HG02852 (cell line): ENCODE measurements around the gene CAST.
"Not testable (repeated sequence)": the region's sequence is repeated elsewhere in the genome, so short reads cannot be mapped to it uniquely, and the experiment has no call there.

Experiments used
- ATAC-seq: cut with Tn5 transposase; IDR thresholded peaks from one replicate; pipeline ENCODE4 v1.9.1; 2021; ENCODE audit warnings: mild to moderate bottlenecking, moderate library complexity; ENCODE audit not compliant: unreplicated experiment

Gene CAST

DNA sequence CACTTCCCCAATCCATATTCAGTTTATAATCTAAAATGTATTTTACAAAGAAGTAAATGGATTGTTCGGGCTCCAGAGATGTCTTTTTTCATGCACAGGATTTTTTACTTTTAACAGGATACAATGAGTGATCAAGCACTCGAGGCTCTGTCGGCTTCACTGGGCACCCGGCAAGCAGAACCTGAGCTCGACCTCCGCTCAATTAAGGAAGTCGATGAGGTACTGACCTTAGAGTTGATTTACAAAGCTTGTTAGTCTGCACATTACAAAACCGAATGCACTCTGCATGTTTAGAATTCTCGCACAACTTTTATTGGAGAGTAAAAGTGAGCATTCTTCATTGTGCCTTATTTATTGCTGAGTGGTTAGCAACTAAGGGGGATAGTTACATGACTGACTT is 80.4 kb downstream of the CAST start:
- no peak for ATAC-seq

DNA sequence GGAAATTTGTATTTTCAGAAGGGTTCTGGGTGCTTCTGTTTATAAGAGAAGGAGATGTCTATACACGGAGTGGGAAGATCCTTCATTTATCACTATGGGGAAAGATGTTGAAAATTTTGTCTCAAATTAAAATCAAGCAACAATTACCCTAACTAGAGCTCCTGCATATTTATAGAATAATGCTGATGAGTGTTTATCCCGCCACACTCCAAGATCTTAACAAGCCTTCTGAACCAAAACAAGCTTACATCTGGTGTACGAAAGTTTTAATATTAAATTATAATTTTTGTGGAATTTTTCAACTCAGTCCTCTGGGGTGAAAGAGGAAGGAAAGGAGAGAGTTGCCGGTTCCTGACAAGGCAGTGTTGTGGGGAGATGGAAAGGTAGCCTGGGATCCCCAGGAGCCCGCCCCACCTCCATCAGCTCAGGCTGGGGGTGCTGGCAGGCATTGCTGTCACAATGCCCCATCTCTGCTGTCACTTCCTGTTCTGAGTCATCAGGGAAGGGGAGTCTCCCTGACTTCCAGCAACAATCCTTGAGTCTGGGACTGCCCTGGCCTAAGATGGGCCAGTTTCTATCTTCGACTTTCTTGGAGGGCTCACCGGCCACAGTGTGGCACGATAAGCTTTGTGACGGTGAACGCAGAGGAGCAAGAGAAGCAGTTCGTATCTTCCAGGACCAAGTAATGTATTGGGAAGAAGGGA is 81.0 kb downstream of the CAST start:
- no peak for ATAC-seq

DNA sequence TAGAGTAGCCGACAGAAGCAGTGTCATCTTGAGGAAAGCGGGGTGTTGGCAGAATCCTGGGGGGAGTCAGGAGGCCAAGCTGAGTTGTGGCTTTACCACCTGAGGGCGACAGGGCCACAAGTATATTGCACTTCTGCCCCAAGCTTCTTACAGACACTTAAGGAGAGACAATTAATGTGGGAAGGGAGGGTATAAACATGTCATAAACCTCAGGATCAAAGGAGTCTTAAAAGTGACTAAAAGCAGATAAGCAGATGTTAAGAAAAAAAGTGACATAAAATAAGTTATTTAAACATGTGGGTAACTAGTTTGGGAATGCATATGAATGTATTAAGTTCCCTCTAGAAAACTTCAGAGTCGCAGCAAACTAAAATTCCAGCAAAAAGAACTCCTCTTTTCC is 81.6 kb downstream of the CAST start:
- no peak for ATAC-seq

DNA sequence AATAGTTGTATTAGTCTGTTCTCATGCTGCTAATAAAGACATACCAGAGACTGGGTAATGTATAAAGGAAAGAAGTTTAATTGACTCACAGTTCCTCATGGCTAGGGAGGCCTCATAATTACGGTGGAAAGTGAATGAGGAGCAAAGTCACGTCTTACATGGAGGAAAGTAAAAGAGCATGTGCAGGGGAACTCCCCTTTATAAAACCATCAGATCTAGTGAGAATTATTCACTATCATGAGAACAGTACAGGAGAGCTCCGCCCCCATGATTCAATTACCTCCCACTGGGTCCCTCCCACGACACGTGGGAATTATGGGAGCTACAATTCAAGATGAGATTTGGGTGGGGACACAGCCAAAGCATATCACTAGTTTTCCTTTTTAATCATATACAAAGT is 82.0 kb downstream of the CAST start:
- ATAC-seq, result not testable (repeated sequence)

DNA sequence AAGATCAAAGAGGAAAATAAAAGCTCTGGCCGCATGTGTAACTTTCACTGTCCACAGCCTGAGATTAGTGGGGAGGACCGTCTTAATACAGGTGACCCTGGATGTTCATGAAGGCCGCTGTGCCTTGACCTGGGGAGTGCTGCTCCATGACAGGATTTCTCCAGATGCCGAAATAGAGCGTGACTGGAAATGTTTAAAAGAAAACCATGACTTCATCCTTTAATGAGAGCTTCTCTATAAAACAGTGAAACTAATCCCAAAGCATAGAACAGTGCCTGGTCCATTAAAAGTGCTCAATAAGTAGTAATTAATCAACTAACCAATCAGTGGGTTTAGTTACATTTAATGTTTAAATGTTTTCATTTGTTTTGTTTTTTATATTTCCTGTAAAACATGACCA is 82.8 kb downstream of the CAST start:
- no peak for ATAC-seq

DNA sequence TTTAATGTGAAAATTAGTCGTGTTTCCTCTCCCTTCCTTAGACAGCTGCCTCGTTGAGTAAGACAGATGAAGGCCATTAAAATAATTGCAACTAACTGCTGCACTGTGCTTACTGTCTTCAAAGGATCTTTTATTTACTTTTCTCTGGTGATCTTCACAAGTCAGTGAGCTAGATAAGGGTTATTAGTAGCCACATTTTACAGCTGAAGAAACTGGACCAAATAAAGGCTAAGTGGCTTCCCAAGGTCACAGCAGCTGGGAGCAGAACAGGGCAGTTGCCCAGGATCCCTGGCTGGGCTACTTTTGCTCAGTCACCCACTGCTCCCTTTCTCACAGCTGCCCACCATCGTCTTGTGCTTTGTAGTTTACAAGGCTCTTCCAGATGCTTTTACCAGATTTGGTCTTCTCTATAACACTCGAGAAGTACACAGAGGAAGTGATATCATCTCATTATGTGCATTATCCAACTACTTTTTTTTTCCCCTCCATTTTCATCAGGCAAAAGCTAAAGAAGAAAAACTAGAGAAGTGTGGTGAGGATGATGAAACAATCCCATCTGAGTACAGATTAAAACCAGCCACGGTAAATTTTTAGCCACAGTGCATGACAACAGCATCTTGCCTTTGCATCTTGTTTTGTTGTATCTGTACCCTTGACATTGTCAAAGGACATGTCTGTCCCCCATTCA is 83.8 kb downstream of the CAST start:
- ATAC-seq, result no peak

DNA sequence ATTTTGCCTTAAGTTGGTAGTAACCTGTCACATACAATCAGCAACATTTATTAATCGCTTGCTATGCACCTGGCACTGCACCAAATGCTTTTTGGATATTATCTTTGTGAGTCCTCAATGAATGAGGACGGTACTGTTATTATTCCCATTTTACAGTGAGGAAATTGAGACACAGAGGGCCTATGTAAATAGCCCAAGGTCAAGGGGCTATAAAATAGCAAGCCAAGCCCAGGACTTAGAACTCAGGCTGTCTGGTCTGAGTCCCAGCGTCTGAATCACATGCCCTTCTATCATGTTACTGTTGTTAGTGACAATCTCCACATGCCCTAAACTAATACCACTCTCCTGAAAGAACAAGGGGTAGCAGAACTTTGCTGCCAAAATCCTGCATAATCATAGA is 85.5 kb downstream of the CAST start:
- no peak for ATAC-seq

DNA sequence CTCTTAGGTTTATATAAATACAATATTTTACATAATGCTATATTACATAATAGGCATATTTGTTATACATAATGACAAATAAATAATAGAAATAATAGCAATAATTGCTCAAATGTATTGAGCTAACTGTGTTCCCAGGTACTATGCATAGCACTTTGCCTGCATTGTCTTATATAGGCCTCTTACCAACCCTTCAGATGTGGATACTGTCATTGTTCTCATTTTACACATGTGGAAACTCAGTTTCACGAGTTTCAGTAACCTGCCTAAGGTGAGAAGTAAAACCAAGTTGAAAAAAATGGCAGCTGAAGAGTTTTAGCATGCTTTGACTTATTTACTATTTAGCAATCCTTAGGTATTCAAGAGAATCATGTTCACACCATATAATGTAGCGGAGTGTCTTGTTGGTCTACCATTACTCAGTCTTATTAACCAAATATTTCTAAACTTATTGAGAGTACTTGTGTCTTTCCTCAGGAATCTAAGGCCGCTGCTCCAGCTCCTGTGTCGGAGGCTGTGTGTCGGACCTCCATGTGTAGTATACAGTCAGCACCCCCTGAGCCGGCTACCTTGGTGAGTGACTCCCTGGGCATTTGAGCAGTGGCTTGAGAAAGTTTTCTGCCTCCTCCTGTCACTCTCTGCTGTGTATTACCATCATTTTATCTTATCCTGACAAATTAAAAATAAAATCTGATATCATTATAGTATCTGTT is 88.1 kb downstream of the CAST start:
- no peak for ATAC-seq

DNA sequence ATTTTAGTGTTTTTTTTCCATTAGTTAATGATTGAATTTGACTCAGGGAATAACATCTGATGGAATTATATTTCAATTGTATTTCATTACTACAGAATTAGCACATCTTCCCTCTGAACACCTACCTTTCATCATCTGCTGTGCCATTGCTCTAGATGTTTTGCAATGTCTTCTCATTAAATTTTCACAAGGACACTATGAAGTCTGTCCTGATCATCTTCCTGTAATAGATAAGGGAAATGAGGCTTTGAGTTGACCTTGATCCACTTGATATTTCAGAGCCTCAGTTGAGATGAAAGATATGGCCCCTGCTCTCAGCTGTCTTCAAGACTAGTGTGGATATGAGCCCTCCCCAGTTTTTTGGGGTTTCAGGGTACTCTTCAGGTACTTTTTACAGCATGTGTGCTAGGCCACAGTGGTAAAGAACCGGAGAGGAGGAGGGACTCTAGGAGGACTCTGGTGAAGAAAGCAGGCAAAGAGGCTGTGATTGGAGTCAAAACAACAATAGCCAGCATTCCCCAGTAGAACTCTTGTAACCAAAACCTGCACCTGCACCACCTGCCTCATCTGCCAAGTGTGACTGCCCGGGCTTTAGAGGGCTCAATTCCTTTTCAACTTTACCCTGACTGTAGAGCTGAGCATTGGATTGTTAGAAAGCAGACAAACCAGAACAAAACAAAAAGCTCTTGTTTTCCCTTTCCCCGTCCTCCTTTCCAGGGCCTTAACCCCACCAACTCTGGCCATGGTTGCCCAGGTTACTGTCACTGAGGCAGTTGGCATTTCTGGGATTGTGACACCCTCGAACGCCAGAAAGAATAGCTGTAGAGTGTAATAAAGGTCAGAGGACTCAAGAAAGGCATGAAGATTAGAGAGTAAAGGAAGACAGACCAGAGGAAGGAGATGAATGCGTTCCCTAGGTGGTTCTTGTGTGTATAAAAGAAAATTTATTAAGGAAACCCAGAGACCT is 89.3 kb downstream of the CAST start:
- no peak for ATAC-seq

DNA sequence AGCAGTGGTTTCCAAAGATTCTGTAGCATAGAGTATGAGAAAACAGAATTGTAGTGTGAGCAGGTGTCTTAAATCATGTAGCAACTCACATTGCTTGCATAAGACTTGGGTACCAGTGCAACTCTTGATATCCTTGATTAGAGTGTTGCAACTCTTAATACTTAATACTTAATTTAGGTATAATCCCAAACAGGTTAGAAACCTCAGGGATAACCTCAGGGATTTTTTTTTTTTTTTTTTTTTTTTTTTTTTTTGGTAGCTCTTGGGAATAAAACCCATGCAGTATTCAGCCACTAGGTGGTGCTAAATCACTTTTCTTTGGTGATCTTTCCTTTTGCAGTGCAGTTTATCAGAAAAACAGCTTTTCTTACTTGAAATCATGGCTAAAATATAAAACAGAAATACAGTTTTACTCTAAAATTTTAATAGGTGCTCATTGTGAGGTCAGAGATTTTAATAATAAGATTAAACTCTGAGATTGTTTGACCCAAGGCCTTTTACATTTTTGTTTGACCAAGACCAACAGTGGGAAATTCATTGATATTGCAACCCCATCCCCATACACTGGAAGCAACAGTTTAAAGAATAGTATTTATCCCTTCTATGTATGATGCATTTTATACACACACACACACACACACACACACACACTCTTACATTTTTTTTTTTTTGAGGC is 90.3 kb downstream of the CAST start:
- ATAC-seq, result no peak

DNA sequence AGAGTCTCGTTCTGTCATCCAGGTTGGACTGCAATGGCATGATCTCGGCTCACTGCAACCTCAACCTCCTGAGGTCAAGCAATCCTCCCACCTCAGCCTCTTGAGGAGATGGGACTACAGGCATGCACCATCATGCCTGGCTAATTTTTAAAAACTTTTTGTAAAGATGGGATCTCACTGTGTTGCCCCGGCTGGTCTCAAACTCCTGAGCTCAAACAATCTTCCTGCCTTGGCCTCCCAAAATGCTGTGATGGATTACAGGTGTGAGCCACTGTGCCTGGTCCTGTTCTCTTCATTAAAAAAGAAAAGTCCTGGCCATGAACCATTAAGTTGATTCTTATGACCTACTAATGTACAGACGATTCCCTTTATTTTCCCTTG is 90.8 kb downstream of the CAST start:
- no peak for ATAC-seq

DNA sequence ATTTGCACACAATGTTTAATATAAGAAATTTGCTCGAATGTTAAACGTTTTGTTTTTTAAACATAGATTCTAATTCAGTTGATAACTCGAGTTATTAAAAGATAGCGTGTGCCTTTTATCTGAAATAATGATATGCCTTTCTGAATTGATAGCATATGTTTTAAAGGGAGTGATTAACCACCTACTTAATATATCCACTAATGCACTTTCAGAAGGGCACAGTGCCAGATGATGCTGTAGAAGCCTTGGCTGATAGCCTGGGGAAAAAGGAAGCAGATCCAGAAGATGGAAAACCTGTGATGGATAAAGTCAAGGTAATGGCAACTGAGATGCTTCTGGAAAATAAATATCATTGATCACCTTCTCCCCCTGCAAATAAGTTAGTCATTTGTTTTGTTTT is 91.7 kb downstream of the CAST start:
- no peak for ATAC-seq

DNA sequence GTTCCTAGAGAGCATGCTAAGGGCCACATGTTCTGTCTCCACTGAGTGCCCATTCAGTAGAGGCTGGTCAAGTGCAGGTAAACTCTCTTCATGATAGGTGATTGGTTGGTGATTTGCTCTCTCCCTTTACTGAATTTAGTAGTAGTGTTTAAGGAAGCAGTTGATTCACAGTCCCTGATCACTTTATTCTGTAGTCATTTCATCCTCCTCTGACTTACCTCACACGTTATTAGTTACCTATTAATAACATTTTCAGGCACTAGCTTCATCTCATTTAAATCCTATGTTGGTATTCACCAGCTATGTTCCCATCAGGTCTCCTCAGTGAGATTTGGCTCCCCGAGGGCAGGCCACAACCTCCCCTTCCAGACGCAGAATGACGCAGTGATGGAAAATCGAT is 93.7 kb downstream of the CAST start:
- no peak for ATAC-seq

DNA sequence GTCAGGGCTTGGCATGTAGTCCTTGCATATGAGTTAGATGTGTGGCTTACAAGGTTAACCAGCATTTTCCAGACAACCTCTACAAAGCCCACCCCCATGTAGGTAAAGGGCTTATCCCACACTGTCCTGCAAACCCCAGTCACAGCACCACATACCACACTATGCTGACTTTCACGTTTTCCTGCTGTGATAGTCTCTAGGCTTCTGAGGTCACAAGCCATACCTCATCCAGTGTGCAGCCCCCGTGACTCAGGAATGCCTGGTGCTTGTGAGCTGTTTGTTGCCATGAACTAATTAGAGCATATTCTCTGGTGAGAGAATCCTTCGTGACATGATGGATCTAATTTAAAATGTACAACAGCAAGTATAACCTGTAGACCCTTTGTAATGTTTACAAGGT is 94.8 kb downstream of the CAST start:
- ATAC-seq, result no peak

DNA sequence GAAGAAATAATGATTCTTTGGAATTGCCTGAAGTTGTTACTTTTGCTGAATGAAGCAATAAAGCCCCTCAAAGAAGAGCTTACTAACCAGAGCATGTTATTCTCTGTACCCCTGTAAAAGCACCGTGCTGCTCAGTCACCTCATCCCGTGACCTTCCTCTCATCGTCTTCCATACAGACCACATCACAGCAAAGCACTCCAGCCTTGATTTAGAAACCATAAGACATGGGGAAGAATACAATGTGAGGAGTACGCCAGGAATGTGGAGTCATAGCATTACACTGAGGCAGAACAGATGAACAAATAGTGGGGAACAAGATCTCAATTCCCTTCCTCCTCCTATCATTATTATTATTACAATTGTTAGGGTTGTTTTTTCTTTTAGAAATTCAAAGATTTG is 96.4 kb downstream of the CAST start:
- no peak for ATAC-seq

DNA sequence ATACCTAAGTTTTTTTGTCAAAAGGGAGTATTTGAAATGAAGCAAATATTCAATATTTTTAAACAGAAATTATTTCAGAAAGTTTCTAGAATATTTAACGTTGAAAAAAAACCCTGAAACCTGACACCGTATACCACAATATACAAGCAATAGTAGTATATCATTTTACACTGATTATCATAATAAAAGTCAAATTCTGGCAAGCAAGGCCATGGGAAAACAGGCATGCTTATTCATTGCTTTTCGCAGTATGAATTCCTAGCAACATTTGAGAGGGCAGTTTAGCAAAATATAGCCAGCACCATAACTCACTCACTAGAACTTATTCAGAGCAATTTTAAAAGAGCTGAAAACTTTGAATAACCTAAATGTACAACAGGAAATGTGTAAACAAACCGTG is 99.4 kb downstream of the CAST start:
- ATAC-seq, result no peak

DNA sequence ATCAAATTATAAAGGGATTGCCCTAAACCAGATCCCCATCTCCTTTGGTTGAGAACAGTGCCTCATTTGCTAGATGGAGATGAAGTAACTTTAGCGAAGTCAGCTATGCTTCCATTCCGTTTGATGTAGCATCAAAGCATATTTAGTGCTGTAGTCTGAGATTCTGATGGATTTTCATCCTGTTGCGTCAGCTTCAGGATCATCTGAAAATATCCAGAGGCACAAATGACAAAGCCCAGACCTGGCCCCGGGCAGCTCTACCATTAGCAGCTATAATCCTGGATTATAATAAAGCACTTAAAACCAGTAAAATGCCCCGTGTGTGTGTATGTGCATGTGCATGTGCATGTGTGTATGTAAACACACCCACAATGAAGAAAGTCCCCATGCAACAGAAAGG is 100.8 kb downstream of the CAST start:
- no peak for ATAC-seq

DNA sequence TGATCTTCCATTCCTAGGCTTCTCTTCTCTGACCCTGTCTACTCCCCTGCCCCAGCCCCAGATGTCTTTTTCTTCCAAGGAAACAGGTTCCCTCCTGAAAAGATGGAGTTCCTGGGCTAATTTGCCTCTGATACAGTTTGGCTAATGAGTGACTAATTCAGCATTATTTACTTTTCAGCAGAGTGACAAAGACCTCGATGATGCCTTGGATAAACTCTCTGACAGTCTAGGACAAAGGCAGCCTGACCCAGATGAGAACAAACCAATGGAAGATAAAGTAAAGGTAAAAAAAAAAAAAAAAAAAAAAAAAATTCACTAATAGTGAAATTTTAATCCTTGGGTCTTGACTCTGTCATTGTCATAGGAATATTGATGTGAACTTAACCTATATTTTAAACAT is 102.9 kb downstream of the CAST start:
- no peak for ATAC-seq

DNA sequence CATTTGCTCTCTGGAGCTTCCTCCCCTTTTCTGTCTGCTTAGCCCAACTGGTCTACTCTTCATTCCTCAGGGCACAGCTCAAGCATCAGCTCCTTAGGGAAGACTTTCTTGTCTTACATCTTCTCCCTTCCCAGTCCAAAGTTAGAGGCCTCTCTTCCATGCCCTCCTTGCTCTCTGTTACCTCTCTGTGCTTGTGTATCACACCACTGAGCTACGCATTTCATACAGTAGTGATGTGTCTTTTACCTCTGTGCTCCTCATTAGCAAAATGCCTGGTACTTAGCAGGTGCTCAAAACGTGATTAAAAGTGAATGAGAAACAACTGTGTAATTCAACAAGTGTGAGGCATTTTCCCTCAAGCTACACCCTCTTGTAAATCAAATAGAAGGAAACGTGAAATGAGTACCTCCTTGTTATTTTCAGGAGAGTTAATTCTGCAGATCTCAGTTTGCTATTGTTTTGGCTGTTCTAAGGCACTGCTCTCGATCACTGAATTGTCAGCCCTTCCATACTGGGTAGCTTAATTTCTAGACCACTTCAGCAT is 106.6 kb downstream of the CAST start:
- no peak for ATAC-seq

DNA sequence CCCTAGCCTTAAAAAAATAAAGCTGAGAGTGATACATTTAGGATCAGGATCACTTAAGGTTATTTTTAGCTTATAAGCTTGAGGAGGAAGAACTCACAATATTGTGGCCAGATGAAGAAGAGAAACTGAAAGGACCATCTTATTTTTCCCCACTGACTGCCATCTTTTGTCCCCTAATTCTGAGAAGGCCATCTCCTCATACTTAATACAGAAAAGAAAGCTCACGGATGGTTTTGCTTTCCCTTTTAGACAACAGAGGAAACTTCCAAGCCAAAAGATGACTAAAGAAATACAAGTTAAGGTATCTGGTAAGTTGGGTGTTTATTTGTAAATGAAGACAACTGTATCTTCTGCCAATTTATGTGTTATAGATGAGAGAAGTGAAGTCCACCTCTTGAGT is 109.2 kb downstream of the CAST start:
- ATAC-seq, result no peak
